Loucy (cell line): Measurements from ENCODE around the gene MSANTD2.

Experiments used
- H2AFZ ChIP-seq: fragments of 200-600 bp; sonication (generic); 2 replicates; pipeline ENCODE4 v1.6.0; 2016; ENCODE audit warnings: antibody characterized with exemption, mild to moderate bottlenecking, low read length, moderate library complexity
- H3F3A ChIP-seq: fragments of 200-600 bp; 2 replicates; pipeline ENCODE4 v1.6.0; 2016; ENCODE audit warnings: antibody characterized with exemption, low read depth, mild to moderate bottlenecking
- H3K27me3 ChIP-seq: fragments of 200-600 bp; sonication (generic); 2 replicates; pipeline ENCODE4 v1.6.1; 2014; ENCODE audit warnings: low read length, mild to moderate bottlenecking; ENCODE audit not compliant: insufficient read depth, poor library complexity, severe bottlenecking
- H3K36me3 ChIP-seq: fragments of 200-600 bp; sonication (generic); 2 replicates; pipeline ENCODE4 v1.6.1; 2016; ENCODE audit warnings: low read length; ENCODE audit not compliant: insufficient read depth
- H3K4me1 ChIP-seq: fragments of 200-600 bp; sonication (generic); 2 replicates; pipeline ENCODE4 v1.5.1; 2014; ENCODE audit warnings: low read length, mild to moderate bottlenecking; ENCODE audit not compliant: insufficient read depth, poor library complexity, severe bottlenecking
- H3K4me2 ChIP-seq: fragments of 200-600 bp; sonication (generic); 2 replicates; pipeline ENCODE4 v1.6.0; 2014; ENCODE audit warnings: antibody characterized with exemption, low read length, low read depth, mild to moderate bottlenecking; ENCODE audit not compliant: poor library complexity, severe bottlenecking
- H3K4me3 ChIP-seq: fragments of 200-600 bp; sonication (generic); 2 replicates; pipeline ENCODE4 v1.5.1; 2014; ENCODE audit warnings: low read length, mild to moderate bottlenecking, mixed read lengths; ENCODE audit not compliant: poor library complexity, severe bottlenecking
- H3K79me2 ChIP-seq: fragments of 200-600 bp; sonication (generic); 2 replicates; pipeline ENCODE4 v1.6.1; 2014; ENCODE audit warnings: low read length; ENCODE audit not compliant: insufficient read depth
- H3K9ac ChIP-seq: fragments of 200-600 bp; sonication (generic); 2 replicates; pipeline ENCODE4 v1.6.0; 2014; ENCODE audit warnings: mild to moderate bottlenecking, low read depth, low read length, moderate library complexity; ENCODE audit not compliant: poor library complexity, severe bottlenecking
- H3K9me2 ChIP-seq: fragments of 200-600 bp; sonication (generic); replicated peaks from 2 replicates; pipeline ENCODE4 v1.6.1; 2016; ENCODE audit warnings: low read depth, low read length, mixed read lengths
- H3K9me3 ChIP-seq: fragments of 200-600 bp; sonication (generic); 2 replicates; pipeline ENCODE4 v1.6.1; 2014; ENCODE audit warnings: mild to moderate bottlenecking, antibody characterized with exemption, low read length, low read depth; ENCODE audit not compliant: insufficient read depth
- H4K20me1 ChIP-seq: fragments of 200-600 bp; sonication (generic); 2 replicates; pipeline ENCODE4 v1.6.0; 2014; ENCODE audit warnings: antibody characterized with exemption, low read length, mild to moderate bottlenecking; ENCODE audit not compliant: insufficient read depth, poor library complexity, severe bottlenecking
- EZH2phosphoT487 ChIP-seq: fragments of 200-600 bp; IDR thresholded peaks from 2 replicates; pipeline ENCODE4 v1.6.1; 2018; ENCODE audit warnings: antibody characterized with exemption, mild to moderate bottlenecking, moderate library complexity, borderline replicate concordance
- TF ChIP-seq, protein P1 (sequence below): fragments of 200-600 bp; sonication (generic); conservative IDR thresholded peaks from 2 replicates; pipeline ENCODE4 v1.5.1; 2014; ENCODE audit warnings: mild to moderate bottlenecking, antibody characterized with exemption, low read length

The MSANTD2 gene

GRCh38 chr11:124728134-124728533 lies 72.1 kb downstream of the MSANTD2 start:
- no peak overlapping the region for H3K4me2 ChIP-seq
- H3K9me3 ChIP-seq = no peaks in the 10 kb centered on the region
- H3F3A ChIP-seq = no peaks in the 10 kb centered on the region
- no peaks in the 10 kb centered on the region for H4K20me1 ChIP-seq
- H3K9ac ChIP-seq = no peak overlapping the region
- H2AFZ ChIP-seq = no peak overlapping the region
- H3K27me3 ChIP-seq = no peaks in the 10 kb centered on the region
- H3K4me1 ChIP-seq = peaks cover 52% of the 10 kb centered on the region
- no peaks in the 10 kb centered on the region for H3K9me2 ChIP-seq
- H3K4me3 ChIP-seq = no peak overlapping the region
- TF ChIP-seq, protein P1, sequence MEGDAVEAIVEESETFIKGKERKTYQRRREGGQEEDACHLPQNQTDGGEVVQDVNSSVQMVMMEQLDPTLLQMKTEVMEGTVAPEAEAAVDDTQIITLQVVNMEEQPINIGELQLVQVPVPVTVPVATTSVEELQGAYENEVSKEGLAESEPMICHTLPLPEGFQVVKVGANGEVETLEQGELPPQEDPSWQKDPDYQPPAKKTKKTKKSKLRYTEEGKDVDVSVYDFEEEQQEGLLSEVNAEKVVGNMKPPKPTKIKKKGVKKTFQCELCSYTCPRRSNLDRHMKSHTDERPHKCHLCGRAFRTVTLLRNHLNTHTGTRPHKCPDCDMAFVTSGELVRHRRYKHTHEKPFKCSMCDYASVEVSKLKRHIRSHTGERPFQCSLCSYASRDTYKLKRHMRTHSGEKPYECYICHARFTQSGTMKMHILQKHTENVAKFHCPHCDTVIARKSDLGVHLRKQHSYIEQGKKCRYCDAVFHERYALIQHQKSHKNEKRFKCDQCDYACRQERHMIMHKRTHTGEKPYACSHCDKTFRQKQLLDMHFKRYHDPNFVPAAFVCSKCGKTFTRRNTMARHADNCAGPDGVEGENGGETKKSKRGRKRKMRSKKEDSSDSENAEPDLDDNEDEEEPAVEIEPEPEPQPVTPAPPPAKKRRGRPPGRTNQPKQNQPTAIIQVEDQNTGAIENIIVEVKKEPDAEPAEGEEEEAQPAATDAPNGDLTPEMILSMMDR = no peak
- no peak for TF ChIP-seq EZH2phosphoT487
- no peaks in the 10 kb centered on the region for H3K79me2 ChIP-seq
- no peaks in the 10 kb centered on the region for H3K36me3 ChIP-seq

DNA sequence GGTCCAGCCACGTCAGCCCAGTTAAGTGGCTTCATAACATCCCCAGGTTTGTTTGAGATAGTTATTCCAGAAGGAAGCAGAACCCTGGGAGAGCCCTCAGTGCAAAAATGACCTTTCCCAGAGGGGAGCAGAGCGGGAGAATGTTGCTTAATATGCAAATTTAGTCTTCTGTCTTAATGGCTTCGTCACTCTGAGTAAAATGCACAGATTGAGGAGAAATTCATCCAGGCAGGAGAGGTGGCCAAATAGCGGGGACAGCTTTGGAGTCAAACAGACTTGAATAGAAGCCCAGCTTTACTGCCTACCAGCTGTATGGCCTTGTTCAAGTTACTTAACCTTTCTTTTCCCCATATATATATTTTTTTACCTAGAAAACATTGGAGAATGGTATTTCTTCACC lies 72.7 kb downstream of the MSANTD2 start:
- H3K4me1 ChIP-seq = peaks cover 48% of the 10 kb centered on the region
- no peaks in the 10 kb centered on the region for H3K36me3 ChIP-seq
- no peak overlapping the region for H2AFZ ChIP-seq
- H3F3A ChIP-seq = no peaks in the 10 kb centered on the region
- H3K4me3 ChIP-seq = no peak overlapping the region
- no peaks in the 10 kb centered on the region for H3K27me3 ChIP-seq
- H3K4me2 ChIP-seq = no peak overlapping the region
- H3K9me2 ChIP-seq = no peaks in the 10 kb centered on the region
- H3K9me3 ChIP-seq = no peaks in the 10 kb centered on the region
- no peaks in the 10 kb centered on the region for H4K20me1 ChIP-seq
- no peak overlapping the region for H3K9ac ChIP-seq
- no peaks in the 10 kb centered on the region for H3K79me2 ChIP-seq
- TF ChIP-seq EZH2phosphoT487 = no peak
- TF ChIP-seq, protein P1 = no peak

DNA sequence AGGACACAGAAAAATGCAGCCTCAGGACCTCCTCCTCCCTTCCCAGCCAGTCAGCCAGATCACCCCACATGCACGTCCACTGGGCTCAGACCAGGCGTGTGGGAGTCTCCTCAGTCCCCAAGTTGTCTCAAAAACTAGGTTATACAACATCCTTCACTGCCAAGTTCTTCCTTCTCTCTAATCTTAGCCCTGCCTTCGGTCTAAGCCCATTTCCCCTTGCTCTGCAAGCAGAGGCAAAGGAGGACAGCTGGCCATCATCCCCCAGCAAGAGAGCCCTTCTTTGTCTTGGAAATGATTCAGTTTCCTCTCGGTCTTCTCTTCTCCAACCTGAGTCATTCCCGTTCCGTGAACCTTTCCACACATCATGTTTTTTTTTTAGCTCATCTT lies 74.5 kb downstream of the MSANTD2 start:
- Histone ChIP-seq H4K20me1 (no peaks in the 10 kb centered on the region), H3K27me3 (no peaks in the 10 kb centered on the region), H3K9ac (peak overlapping the region; percentile 51), H3K4me1 (peaks cover 43% of the 10 kb centered on the region), H3K79me2 (no peaks in the 10 kb centered on the region), H2AFZ (peak overlapping the region; percentile 78), H3F3A (no peaks in the 10 kb centered on the region), H3K9me2 (no peaks in the 10 kb centered on the region), H3K9me3 (no peaks in the 10 kb centered on the region), H3K36me3 (no peaks in the 10 kb centered on the region), H3K4me2 (peak overlapping the region; percentile 72), H3K4me3 (peak overlapping the region; percentile 53)
- TF ChIP-seq, protein P1 = no peak
- no peak for TF ChIP-seq EZH2phosphoT487
